WTC11 (cell line): ENCODE data around the gene VCAN.

Source experiments
- CREB1 ChIP-seq: sonication (generic); formaldehyde crosslinking; IDR thresholded peaks from 2 replicates; pipeline ENCODE4 v1.8.0; 2023; ENCODE audit warnings: mild to moderate bottlenecking, missing genetic modification reagents
- CTCF ChIP-seq: fragments of 200-600 bp; IDR thresholded peaks from 2 replicates; pipeline ENCODE4 v1.8.0; 2022; ENCODE audit warnings: antibody characterized with exemption
- ELF4 ChIP-seq: sonication (generic); formaldehyde crosslinking; IDR thresholded peaks from 2 replicates; pipeline ENCODE4 v1.8.1; 2022; ENCODE audit warnings: low read depth, mild to moderate bottlenecking, moderate library complexity, missing genetic modification reagents
- FOXJ3 ChIP-seq: sonication (generic); formaldehyde crosslinking; IDR thresholded peaks from 2 replicates; pipeline ENCODE4 v1.9.0; 2021; ENCODE audit warnings: missing genetic modification reagents, mild to moderate bottlenecking, borderline replicate concordance
- IRF1 ChIP-seq: sonication (generic); formaldehyde crosslinking; IDR thresholded peaks from 2 replicates; pipeline ENCODE4 v1.8.0; 2023; ENCODE audit warnings: missing genetic modification reagents
- NR1H2 ChIP-seq: sonication (generic); formaldehyde crosslinking; IDR thresholded peaks from 2 replicates; pipeline ENCODE4 v1.9.0; 2021; ENCODE audit warnings: mild to moderate bottlenecking, moderate library complexity, missing genetic modification reagents
- NR2C2 ChIP-seq: sonication (generic); formaldehyde crosslinking; IDR thresholded peaks from 2 replicates; pipeline ENCODE4 v1.8.0; 2022; ENCODE audit warnings: mild to moderate bottlenecking, missing genetic modification reagents
- SOX15 ChIP-seq: fragments of 250-450 bp; sonication (Bioruptor Pico); IDR thresholded peaks from 2 replicates; pipeline ENCODE4 v1.9.0; 2021; ENCODE audit warnings: mild to moderate bottlenecking
- SP1 ChIP-seq: sonication (generic); formaldehyde crosslinking; conservative IDR thresholded peaks from 2 replicates; pipeline ENCODE4 v1.8.1; 2022; ENCODE audit warnings: missing genetic modification reagents
- STAT6 ChIP-seq: sonication (generic); formaldehyde crosslinking; conservative IDR thresholded peaks from 2 replicates; pipeline ENCODE4 v1.8.1; 2023; ENCODE audit warnings: mild to moderate bottlenecking, low read depth, missing genetic modification reagents, moderate library complexity
- TF ChIP-seq, protein P1 (sequence below): sonication (generic); formaldehyde crosslinking; IDR thresholded peaks from 2 replicates; pipeline ENCODE4 v1.8.0; 2022; ENCODE audit warnings: mild to moderate bottlenecking, missing genetic modification reagents
- TF ChIP-seq, protein P2 (sequence below): sonication (generic); formaldehyde crosslinking; IDR thresholded peaks from 2 replicates; pipeline ENCODE4 v1.8.1; 2022; ENCODE audit warnings: mild to moderate bottlenecking, moderate library complexity, missing genetic modification reagents
- TF ChIP-seq, protein P3 (sequence below): sonication (generic); formaldehyde crosslinking; IDR thresholded peaks from 2 replicates; pipeline ENCODE4 v1.8.1; 2022; ENCODE audit warnings: mild to moderate bottlenecking, missing genetic modification reagents, moderate library complexity, borderline replicate concordance

DNA sequence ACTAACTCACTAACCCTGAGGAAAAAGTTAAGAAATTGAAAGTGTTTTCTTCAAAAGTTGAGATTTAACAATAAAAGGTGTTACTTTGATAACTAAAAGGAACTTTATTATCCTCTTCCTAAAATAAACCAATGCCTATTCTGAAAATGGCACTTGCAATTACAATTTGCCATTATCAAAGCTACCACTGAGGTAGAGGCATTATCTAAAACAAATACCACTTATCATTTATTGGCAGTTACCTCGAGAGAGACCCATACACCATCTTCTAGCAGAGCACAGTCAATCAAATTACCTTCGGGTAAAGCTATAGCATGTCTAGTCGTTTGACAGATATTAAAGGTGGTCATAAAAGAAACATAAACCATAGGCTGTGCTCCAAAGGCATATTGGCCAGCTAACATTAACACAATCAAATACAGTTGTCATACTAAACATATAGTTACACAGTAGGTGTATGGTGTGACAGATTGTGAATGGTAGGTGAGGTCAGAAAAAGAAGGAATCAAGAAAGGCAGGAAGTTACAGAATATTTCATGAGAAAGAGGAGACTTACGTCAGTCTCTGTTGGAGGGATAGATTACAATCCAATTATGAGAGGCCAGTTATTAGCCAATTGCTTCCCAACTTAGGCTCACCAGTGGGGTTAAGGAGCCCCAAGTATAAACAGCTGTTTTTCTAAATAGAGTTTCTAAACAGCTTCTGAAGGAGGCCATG is 56.3 kb downstream of the VCAN start:
- TF ChIP-seq CTCF (no peak), IRF1 (no peak), ELF4 (CRISPR knock-in tag) (no peak), NR1H2 (CRISPR knock-in tag) (no peak), STAT6 (no peak), CREB1 (CRISPR knock-in tag) (no peak), SOX15 (no peak), SP1 (CRISPR knock-in tag) (no peak), FOXJ3 (CRISPR knock-in tag) (no peak), NR2C2 (CRISPR knock-in tag) (no peak)
- TF ChIP-seq, protein P1, sequence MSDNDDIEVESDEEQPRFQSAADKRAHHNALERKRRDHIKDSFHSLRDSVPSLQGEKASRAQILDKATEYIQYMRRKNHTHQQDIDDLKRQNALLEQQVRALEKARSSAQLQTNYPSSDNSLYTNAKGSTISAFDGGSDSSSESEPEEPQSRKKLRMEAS (CRISPR knock-in tag): no peak
- TF ChIP-seq, protein P2, sequence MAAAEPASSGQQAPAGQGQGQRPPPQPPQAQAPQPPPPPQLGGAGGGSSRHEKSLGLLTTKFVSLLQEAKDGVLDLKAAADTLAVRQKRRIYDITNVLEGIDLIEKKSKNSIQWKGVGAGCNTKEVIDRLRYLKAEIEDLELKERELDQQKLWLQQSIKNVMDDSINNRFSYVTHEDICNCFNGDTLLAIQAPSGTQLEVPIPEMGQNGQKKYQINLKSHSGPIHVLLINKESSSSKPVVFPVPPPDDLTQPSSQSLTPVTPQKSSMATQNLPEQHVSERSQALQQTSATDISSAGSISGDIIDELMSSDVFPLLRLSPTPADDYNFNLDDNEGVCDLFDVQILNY (CRISPR knock-in tag): no peak
- TF ChIP-seq, protein P3, sequence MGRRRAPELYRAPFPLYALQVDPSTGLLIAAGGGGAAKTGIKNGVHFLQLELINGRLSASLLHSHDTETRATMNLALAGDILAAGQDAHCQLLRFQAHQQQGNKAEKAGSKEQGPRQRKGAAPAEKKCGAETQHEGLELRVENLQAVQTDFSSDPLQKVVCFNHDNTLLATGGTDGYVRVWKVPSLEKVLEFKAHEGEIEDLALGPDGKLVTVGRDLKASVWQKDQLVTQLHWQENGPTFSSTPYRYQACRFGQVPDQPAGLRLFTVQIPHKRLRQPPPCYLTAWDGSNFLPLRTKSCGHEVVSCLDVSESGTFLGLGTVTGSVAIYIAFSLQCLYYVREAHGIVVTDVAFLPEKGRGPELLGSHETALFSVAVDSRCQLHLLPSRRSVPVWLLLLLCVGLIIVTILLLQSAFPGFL (CRISPR knock-in tag): no peak
